ENCODE results near the gene PEX11G.
"Not testable (repeated sequence)": the region's sequence is repeated elsewhere in the genome, so short reads cannot be mapped to it uniquely, and the experiment has no call there.

PEX11G gene

GRCh38 chr19:7463575-7463974, 25.3 kb downstream of the PEX11G start:
- no peak for DNase-seq (ENCODE audit: low read depth)

GRCh38 chr19:7461841-7462629, 26.8 kb downstream of the PEX11G start:
- DNase-seq (ENCODE audit: low read depth): no peak

DNA sequence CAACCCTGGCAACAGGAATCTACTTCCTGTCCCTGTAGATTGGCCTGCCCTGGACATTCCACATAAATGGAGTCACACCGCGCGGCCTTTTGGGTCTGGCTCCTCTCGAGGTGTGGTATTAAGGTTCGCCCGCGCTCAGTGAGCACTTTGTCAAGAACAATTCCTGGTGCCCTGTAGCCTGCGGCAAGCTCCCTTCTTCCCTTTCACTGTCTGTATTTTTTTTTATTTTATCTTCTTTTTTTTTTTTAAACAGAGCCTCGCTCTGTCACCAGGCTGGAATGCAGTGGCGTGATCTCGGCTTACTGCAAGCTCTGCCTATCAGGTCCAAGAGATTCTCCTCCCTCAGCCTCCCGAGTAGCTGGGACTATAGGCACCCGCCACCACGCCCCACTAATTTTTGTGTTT, 28.3 kb downstream of the PEX11G start:
- DNase-seq (ENCODE audit: low read depth): peak; percentile 78

- DNase-seq (ENCODE audit: low read depth): no peak
Measured at GRCh38 chr19:7459773-7460172, 29.1 kb downstream of the PEX11G start.

DNA sequence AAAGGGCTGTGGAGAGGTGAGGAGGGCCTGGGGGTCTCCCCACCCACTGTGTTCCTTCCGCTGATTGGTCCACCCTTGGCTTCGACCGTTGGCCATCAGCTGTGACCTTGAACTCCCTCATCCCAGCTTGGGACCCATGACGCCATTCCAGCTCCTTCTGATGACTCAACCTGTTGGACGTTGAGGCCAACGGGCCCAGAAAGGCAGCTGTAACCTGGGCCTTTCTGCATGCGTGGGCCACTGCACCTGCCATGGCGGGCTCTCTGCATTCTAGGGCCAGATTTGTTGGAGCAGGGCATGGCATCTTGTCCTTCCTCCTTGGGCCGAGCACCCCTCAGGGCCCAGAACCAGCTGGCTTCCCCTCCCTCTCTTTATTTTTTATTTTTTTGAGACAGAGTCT, 30.2 kb downstream of the PEX11G start:
- DNase-seq (ENCODE audit: low read depth): no peak

DNA sequence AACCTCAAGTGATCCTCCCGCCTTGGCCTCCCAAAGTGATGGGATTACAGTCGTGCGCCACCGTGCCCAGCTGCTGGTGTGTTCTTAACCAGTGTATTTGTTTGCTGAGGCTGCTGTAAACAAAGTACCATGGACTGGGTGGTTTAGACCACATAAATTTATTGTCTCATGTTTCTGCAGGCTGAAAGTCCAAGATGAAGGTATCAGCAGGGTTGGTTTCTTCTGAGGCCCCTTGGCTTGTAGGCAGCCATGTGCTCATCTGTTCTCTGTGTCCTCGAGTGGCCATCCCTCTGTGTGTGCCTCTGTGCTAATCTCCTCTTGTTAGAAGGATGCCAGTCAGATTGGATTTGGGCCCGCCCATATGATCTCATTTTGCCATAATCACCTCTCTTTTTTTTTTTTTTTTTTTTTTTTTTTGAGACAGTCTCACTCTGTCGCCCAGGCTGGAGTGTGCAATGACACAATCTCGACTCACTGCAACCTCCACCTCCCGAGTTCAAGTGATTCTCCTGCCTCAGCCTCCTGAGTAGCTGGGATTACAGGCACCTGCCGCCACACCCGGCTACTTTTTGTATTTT, 31.8 kb downstream of the PEX11G start:
- DNase-seq (ENCODE audit: low read depth): no peak

DNA sequence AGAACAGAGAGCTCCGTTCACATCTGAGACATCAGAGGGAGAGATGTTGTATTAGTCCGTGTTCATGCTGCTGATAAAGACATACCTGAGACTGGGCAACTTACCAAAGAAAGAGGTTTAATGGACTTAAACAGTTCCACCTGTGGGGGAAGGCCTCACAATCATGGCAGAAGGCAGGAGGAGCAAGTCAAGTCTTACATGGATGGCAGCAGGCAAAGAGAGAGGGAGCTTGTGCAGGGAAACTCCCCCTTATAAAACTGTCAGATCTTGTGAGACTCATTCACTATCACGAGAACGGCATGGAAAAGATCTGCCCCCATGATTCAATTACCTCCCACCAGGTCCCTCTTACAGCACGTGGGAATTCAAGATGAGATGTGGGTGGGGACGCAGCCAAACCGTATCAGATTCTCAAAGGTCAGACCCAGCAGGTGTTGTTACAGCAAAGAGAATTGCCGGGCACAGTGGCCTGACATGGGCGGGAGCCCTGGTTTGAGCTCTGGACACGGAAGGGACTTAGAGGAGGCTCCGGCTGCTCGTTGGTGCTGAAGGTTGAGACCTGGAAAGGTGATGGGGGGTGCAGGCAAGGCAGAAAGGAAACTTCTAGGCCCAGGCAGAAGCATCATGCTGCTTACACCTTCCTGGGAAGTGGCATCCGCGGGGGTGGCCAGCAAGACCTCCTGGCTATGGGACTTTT, 33.1 kb downstream of the PEX11G start:
- no peak for DNase-seq (ENCODE audit: low read depth)

GRCh38 chr19:7454998-7455397, 33.8 kb downstream of the PEX11G start:
- DNase-seq (ENCODE audit: low read depth): no peak

- DNase-seq (ENCODE audit: low read depth): peak; percentile 36
Measured at GRCh38 chr19:7450243-7451223, 38.3 kb downstream of the PEX11G start.

GRCh38 chr19:7449391-7450070, 39.3 kb downstream of the PEX11G start:
- not testable (repeated sequence) for DNase-seq (ENCODE audit: low read depth)

DNA sequence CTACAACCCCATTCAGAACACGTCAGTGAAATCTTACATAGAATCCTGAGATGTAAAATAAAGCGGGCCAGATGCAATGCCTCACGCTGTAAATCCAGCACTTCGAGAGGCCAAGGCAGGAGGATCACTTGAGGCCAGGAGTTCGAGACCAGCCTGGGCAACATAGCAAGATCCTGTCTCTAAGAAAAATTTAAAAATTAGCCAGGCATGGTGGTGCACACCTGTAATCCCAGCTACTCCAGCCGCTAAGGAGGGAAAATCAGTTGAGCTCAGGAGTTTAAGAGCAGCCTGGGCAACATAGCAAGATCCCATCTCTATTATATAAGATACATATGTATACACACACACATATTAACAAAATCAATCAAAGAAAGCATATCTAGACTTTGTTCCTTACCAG, 41.2 kb downstream of the PEX11G start:
- no peak for DNase-seq (ENCODE audit: low read depth)

- no peak for DNase-seq (ENCODE audit: low read depth)
Measured at GRCh38 chr19:7445104-7445503, 43.7 kb downstream of the PEX11G start.

- no peak for DNase-seq (ENCODE audit: low read depth)
Measured at GRCh38 chr19:7444042-7444441, 44.8 kb downstream of the PEX11G start.

DNA sequence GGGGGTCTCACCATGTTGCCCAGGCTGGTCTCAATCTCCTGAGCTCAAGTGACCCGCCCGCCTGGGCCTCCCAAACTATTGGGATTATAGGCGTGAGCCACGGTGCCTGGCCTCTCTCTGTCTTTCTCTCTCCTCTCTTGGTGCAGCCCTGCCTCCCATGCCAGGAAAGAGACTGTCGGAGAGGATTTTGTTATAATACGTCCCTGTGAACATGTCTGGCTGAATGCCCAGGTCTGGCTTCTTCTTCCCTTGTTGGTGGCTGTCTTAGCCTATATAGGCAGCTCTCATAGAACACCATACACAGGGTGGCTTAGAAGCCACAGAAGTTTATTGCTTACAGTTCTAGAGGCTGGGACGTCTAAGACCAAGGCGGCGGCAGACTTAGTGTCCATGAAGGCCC, 46.4 kb downstream of the PEX11G start:
- DNase-seq (ENCODE audit: low read depth): no peak

DNA sequence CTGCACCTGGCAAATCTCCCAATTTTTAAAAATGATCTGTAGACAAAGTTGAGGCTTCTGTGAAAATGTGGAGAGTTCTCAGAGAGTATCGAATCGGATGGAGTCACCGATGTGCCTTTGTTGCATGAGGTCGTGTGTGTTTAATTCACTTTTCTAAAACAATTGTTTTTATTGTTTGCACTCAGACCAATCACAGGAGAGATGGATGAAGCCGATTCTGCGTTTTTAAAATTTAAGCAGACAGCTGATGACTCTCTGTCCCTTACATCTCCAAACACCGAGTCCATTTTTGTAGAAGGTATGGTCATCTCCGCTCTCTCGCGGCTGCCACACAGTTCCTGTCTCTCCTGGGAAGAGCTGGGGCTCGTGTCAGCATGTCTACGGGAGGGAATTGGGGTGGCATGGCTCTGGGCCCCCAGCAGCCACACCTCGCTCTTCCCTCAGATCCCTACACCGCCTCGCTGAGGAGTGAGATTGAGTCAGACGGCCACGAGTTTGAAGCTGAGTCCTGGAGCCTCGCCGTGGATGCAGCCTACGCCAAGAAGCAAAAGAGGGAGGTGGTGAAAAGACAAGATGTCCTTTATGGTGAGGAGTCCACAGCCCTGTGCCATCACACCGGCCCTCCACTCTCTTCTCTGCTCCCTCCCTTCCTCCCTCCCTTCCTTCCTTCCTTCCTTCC, 47.2 kb downstream of the PEX11G start:
- DNase-seq (ENCODE audit: low read depth): no peak

DNA sequence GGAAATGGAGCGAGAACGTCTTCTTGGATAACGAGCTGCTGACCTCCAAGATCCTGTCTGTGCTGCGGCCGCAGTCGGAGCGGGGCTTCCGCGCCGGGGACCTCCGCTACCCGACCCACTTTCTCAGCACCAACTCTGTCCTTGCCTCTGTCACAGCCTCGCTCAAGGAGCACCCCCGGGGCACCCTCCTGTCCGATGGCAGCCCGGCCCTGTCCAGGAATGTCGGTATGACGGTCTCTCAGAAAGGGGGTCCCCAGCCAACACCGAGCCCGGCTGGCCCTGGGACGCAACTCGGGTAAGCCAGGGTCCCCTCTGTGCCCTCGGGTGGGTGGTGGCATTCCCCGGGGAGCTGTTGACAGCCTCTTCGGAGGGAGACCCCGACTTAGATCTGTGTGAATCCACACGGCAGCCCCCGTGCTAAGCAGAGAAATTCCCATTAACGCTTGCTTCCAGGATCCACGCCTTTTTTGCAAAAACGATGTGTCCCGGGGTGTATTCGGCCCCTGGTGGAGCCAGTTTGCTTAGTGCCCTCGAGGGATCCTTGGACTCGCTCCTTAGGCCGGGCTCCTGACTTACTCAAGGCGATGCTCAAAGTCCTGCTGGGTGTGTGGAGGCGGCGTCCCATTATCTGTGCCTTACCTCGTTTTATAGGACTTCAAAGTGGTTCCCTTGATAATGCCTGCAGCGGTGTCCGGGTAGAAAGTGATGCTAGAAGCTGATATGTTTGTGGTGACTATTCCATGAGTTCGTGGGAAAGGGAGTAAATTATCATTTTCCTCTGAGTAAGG, 48.5 kb downstream of the PEX11G start:
- DNase-seq (ENCODE audit: low read depth): no peak

DNA sequence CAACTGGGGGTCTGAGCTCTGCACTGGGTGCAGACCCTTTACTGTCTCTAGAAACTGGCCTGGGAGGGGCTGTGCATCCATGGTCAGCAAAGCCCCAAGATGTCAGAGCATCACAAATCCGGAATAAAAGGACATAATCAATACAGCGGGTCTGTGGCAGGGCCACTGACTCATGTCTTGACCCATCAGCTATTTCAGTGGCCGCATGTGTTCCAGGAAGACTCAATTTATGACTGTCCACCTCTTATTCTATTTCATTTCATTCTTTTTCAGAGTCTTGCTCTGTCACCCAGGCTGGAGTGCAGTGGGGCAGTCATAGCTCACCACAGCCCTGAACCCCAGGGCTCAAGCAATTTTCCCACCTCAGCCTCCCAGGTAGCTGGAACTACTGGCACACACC, 53.2 kb downstream of the PEX11G start:
- no peak for DNase-seq (ENCODE audit: low read depth)

GRCh38 chr19:7434391-7434790, 54.4 kb downstream of the PEX11G start:
- DNase-seq (ENCODE audit: low read depth): no peak

DNA sequence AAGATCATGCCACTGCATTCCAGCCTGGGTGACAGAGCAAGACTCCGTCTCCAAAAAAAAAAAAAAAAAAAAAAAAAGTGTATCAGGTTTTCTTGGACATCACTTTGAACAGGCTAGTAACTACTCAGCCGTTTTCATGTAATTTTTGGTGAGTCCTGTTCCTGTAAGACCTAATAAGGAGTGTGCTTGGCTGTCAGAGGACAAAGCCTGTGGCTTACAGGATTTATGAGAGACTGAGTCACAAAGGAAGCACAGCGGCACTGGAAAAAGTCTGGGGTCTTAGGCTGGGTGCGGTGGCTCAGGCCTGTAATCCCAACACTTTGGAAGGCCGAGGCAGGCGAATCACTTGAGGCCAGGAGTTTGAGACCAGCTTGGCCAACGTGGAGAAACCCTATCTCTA, 55.4 kb downstream of the PEX11G start:
- peak; percentile 75 for DNase-seq (ENCODE audit: low read depth)

- DNase-seq (ENCODE audit: low read depth): no peak
Measured at GRCh38 chr19:7429638-7430282, 59.1 kb downstream of the PEX11G start.

Measured in iris pigment epithelial cell (primary cell).